NCI-H2227 (cell line): ENCODE results near the gene NPHS2.
"Not testable (repeated sequence)": the region's sequence is repeated elsewhere in the genome, so short reads cannot be mapped to it uniquely, and the experiment has no call there.

Source experiments
- DNase-seq: peaks from one replicate; lab custom pipeline; 2025; ENCODE audit not compliant: unreplicated experiment; lab: John Stamatoyannopoulos, UW

NPHS2 gene

DNA sequence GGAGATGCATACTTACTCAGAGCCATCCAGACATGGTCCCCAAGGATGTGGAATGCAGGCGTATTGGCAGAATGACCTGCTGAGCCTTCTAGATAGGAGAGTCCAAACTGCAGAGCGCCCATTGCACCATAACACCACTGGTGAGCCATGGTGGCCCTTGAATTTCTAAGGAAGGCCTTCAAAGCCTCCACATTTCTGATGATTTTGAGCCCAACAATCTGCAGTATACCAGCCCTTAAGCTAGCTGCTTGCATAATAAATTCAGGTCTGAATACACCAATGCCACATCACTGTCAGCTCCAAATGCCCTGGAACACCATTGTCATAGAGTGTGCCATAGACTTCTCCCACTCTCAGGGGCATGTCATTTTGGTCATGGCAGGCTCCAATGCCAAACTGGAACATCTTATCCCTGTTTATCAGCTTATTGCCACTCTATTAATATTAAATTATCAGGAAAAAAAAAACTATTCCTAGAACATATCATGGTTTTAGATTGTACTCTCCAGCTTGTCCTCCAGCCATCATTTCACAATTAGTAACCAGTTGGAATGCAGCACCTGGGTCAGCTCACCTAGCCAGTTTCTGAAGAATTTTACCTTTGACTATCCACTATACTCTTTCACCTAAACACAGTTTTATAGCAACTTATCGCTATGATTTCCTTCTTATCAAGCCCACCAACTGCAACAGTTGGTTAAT lies 26.9 kb downstream of the NPHS2 start:
- no peak for DNase-seq

DNA sequence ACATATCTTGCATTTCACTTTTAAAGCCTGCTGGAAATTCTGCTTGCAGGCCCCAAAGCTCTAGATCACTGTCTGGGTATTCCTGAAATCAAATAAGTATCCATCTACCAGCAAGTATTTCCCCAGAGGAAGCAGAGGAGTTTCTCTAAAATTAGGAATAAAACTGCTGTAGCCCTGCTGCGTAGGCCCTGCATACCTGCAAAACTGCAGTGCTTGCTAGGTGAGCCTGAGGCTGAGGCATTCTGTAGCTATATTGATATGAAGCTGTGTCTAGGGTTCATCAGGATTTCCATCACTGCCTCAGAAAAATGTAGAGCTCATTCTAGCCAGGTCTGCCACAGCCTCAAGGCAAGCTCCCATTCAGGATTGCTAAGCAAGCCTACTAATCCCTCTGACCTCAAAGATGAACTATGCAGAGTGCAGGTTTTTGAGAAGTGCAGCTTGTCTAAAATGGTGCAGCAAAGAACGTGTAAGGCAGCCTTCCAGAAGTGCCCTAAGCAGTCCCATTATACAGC lies 28.7 kb downstream of the NPHS2 start:
- DNase-seq: no peak

DNA sequence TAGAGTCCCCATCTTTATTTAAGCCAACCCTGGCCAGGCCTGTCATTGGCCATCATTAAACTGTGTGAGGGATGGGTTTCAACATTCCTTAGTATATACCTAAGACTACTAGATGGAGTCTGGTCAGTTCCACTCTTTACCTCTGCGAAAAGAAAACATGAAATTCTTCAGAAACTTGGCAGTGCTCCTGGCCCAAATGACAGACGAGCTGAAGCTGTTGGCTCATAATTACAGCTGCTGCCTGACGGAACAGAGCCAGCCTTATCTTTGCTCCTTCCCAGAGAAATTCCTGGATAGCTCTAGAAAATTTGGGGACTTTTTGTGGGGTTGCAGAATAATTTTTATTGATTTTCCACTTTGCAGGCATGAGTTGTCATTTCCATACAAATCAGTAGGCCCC lies 30.4 kb downstream of the NPHS2 start:
- DNase-seq: no peak

DNA sequence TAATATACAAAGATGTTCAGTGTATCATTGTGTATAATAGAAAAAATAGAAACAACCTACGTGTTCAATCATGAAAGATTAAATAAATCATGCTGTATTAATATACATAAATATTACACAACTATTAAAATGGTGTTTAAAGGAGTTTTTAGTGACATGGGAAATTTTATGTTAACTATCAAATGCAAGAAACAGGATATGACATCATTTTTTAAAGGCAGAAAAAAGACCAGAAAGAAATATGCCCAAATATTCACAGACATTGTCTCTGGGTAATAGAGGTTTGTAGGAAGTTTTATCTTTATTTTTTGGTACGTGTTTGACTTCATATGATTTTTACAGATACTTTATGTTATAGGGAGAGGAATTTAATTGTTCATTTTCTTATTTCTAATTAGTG lies 34.0 kb downstream of the NPHS2 start:
- DNase-seq: no peak

DNA sequence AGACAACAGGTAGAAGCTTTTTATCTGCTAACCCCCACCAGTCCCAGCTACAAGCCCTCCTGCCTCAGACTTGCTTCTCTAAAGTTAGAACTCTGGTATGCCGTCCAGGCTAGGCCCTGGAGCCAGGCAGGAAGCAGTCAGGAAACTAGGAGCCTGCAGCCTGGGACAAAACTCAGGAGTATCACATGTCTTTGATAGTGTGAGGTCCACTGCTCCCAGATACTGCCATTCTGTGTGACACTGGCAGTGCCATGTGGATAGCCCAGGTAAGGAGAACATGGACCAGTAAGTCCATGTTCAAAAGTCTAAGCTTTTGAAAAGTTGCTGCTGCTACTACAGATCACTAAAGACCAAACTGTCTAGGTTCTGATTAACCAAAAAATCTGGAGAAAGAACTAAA lies 45.4 kb downstream of the NPHS2 start:
- no peak for DNase-seq

DNA sequence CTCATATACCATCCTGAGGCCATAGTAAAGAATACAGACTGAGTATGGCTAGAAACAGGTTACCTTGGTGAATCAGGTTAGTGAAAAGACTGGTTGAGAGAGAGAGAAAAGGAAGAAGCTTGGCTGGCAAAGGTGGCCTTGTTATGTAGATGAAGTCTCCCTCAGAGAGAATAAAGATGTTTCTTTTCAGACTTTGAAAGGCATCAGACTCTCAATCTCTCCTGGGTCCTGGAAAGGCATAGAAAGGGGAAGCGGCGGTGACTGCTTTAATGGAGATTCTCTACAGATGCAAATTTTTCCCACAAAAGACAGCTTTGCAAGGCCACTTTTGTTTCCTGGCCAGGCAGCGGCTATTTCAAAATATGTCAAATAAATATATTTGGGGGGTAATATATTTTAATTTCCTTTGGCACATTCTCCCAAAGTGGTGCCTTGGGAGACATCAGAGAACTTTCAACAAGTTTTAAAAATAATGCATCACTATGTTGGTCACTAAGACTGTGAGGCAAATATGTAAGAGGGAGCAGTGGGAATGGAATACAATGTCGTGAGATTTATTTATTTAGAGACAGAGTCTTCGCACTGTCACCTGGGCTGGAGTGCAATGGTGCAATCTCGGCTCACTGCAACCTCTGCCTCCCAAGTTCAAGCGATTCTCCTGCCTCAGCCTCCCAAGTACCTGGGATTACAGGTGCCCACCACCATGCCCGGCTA lies 46.1 kb downstream of the NPHS2 start:
- no peak for DNase-seq

DNA sequence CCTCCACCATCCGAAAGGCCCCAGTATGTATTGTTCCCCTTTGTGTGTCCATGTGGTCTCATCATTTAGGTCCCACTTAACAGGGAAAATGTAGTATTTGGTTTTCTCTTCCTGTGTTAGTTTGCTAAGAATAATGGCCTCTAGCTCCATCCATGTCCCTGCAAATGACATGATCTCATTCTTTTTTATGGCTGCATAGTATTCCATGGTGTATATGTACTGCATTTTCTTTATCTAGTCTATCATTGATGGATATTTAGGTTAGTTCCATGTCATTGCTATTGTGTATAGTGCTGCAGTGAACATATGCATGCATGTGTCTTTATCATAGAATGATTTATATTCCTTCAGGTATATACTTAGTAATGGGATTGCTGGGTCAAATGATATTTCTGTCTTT lies 57.2 kb downstream of the NPHS2 start:
- DNase-seq: not testable (repeated sequence)

DNA sequence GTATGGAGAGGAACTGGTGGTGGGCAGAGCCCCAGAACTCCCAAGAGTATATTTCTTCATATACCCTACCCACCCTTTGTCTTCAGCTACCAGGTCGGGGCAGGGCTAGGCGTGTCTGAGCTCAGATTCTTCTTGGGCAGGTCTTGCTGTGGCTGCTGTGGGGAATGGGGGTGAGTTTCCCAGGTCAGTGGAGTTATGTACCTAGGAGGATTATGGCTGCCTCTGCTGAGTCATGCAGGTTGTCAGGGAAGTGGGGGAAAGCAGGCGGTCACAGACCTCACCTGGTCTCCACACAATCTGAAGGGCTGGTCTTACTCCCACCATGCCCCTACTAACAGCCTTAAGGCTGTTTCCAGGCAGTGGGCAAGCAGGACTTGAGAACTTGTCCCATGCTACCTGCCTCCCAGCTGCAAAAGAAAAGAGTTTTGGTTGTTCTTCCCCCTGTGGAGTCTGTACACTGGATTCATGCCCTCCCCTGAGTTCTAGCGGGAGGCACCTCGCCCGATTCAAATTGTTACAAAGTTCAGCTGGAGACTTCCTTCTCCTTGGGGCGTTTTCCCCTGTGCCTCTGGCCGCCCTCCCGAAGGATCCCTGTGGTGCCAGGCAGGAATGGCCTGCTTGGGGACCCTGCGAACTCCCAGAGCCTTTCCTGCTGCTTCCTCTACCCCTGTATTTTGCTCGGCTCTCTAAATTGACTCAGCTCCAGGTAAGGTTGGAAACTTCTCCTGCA lies 58.6 kb downstream of the NPHS2 start:
- DNase-seq: no peak

DNA sequence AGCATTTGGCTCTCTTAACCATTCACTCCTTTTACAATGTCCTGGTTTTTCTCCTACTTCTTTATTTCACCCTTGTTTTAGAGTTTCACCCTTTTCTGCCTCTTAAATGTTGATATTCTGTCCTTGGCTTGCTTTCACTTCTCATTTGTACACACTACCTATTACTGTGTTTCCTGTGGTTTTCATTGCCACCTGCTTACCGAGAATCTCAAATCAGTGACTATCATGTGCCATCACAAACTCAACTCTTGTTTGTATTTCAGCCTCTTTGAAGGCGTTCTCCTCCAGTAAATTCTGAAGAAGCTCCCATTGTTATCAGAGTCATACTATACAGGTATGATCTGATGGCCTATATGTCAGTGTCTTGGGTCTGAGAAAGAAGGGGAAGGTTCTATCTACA lies 65.7 kb downstream of the NPHS2 start:
- DNase-seq: no peak

DNA sequence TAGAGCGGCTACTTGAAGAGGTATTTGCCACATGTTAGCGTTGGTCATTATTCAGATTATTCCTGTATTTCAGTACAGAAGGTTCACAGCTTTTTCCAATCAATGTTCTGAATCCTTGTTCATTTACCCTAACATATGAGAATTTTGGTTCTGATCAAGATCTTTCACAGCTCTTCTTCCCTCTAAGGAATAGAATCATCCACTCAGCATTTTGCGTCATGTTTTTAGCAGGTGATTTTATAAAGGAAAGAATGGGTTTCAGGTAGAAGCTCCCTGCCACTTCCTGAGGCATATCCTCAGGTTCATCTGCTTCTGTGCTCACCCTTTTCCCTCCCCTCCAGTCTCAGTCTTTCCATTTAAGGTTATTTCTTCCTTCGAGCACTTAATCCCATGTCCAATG lies 66.4 kb downstream of the NPHS2 start:
- DNase-seq: no peak

DNA sequence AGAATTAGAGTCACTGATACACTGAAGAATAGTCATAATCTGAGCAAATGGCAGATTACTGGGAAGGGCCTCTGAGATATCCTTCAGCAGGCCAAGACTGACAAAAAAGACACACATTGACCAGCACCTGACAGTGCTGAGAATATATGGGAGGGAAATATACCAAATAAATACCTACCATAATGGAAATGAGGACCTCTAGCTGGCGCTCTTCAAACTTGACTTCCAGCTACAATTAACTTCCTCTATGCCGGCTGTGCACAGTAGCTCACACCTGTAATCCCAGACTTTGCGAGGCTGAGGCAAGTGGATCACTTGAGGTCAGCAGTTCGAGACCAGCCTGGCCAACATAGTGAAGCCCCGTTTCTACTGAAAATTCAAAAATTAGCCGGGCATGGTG lies 69.5 kb downstream of the NPHS2 start:
- no peak for DNase-seq
